Panc1 (cell line): ENCODE measurements around the gene IPP.

ENCODE experiments used
- CTCF ChIP-seq: fragments of 450-650 bp; IDR thresholded peaks from 2 replicates; pipeline ENCODE4 v1.5.1; 2017; ENCODE audit warnings: mild to moderate bottlenecking
- POLR2AphosphoS5 ChIP-seq: IDR thresholded peaks from 2 replicates; pipeline ENCODE4 v1.6.1; 2012; ENCODE audit warnings: mild to moderate bottlenecking, low read depth, low read length, moderate library complexity

- TF ChIP-seq POLR2AphosphoS5 = no peak
- TF ChIP-seq CTCF = no peak
Measured at GRCh38 chr1:45686015-45686287, 64.5 kb downstream of the IPP start.
